ENCODE data around the gene MTCH1.

MTCH1 gene

GRCh38 chr6:36986704-36987047, 680 bp upstream of the MTCH1 start:
- H3K27ac Mint-ChIP-seq, result peak overlapping the region; percentile 98
- H3K9me3 Mint-ChIP-seq, result no peaks in the 10 kb centered on the region
- peaks cover 14% of the 10 kb centered on the region for H3K4me1 Mint-ChIP-seq (ENCODE audit: low read depth)
- peak overlapping the region; percentile 100 for H3K4me3 Mint-ChIP-seq
- H3K36me3 Mint-ChIP-seq (ENCODE audit: low read depth), result peaks cover 7% of the 10 kb centered on the region
- H3K27me3 Mint-ChIP-seq (ENCODE audit: low read depth), result peaks cover 8% of the 10 kb centered on the region

DNA sequence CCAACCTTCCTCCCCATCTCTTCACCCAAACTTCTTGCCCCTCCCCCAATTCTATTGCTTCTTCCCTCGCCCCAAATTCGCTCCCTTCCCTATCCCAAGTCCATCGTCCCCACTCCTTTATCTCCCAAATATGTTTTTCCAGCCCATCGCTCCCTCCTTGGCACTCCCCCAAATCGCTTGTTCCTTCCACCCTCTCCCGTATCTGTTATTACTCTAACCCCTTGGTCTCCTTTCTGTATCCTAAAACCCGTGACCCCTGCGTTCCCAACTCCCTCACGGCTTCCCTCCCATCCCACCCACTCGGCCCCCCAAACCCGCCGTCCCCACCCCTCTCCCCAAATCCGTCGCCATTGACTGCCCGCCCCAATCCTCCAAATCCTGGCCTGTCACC, 584 bp downstream of the MTCH1 start:
- H3K27ac Mint-ChIP-seq, result no peak overlapping the region
- peaks cover 17% of the 10 kb centered on the region for H3K4me1 Mint-ChIP-seq (ENCODE audit: low read depth)
- H3K4me3 Mint-ChIP-seq, result no peak overlapping the region
- H3K27me3 Mint-ChIP-seq (ENCODE audit: low read depth), result peaks cover 8% of the 10 kb centered on the region
- no peaks in the 10 kb centered on the region for H3K9me3 Mint-ChIP-seq
- peaks cover 10% of the 10 kb centered on the region for H3K36me3 Mint-ChIP-seq (ENCODE audit: low read depth)

- Mint-ChIP-seq H3K36me3 (ENCODE audit: low read depth) (peaks cover 12% of the 10 kb centered on the region), H3K4me3 (no peak overlapping the region), H3K27me3 (ENCODE audit: low read depth) (peaks cover 8% of the 10 kb centered on the region)
These were observed 1.2 kb downstream of the MTCH1 start for GRCh38 chr6:36984581-36985416.

DNA sequence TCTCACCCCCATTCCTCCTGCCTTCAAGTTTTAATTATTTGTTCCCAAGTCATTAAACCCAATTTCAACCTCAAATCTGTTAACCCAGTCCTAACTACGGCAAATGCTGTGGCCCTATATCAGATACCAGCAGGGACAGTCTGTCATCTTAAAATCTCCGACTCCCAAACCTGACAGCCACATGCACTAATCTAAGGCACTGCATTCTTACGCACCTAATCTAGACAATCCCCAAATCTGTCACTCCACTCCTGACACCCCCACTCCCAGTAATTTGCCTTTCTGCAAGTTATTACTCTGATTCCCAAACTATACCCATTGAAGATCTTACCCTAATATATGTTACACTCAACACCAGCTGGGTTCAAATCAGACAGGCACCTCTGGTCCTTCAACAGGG, 2.5 kb downstream of the MTCH1 start:
- Mint-ChIP-seq H3K27me3 (ENCODE audit: low read depth) (peaks cover 4% of the 10 kb centered on the region), H3K4me3 (no peak overlapping the region), H3K36me3 (ENCODE audit: low read depth) (peaks cover 16% of the 10 kb centered on the region), H3K9me3 (no peaks in the 10 kb centered on the region), H3K4me1 (ENCODE audit: low read depth) (peaks cover 27% of the 10 kb centered on the region), H3K27ac (no peak overlapping the region)

More at GRCh38 chr6:36984581-36985416, 1.2 kb downstream of the MTCH1 start:
- no peak overlapping the region for H3K27ac Mint-ChIP-seq
- H3K9me3 Mint-ChIP-seq, result no peaks in the 10 kb centered on the region
- peaks cover 19% of the 10 kb centered on the region for H3K4me1 Mint-ChIP-seq (ENCODE audit: low read depth)

DNA sequence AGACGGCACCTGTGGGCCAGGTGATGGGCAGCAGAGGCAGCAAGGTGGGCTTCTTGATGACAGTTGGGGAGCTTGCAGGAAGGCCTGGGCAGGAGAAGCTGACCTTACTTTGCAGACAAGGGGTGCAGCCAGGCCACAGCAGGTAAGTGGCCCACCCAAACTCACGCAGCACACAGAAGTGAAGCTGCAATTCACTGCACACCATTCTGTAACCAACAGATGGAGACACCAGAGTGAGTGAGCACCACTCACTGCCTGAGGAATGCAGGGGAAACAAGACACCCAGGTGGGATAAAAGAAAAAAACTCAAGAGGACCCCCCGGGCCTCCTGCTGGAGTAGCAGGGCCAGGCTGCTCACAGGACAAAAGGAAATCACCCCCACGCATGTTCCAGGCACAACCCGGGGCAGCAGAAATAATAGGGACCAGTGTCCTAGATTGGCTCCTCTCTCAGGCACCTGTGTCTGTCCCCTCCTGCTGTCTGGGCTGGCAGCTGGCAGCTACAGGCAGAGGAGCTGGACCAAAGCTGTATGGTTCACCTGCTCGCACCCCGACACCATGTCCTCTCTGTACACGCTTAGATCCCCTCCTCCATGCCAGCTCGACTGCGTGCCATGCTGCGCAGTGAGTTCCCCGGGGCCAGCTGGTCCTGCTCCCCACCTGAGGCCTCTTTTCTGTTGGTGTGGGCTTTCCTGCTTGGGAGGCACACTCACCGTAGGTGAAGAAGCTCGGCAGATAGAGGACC, 4.9 kb downstream of the MTCH1 start:
- H3K9me3 Mint-ChIP-seq, result no peaks in the 10 kb centered on the region
- no peaks in the 10 kb centered on the region for H3K27me3 Mint-ChIP-seq (ENCODE audit: low read depth)
- peaks cover 18% of the 10 kb centered on the region for H3K4me1 Mint-ChIP-seq (ENCODE audit: low read depth)
- H3K27ac Mint-ChIP-seq, result no peak overlapping the region
- no peak overlapping the region for H3K4me3 Mint-ChIP-seq
- peaks cover 30% of the 10 kb centered on the region for H3K36me3 Mint-ChIP-seq (ENCODE audit: low read depth)

DNA sequence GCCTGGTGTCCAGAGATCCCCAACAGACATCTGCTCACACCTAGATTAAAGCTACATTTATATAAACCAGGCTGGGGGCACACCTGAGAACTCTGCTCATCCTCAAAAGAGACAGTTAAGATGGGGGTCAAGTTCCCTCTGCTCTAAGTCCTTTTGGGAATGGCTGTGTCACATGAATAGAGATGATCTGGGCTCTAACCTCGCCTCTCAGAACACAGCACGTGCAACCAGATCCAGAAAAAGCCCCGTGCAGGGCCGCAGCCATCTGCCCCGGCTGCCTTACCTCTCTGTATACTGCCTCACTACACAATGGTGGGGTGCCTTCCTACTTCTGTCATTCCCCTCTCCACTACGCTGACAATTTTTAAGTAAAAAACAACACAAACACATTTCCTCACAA, 5.9 kb downstream of the MTCH1 start:
- peaks cover 37% of the 10 kb centered on the region for H3K36me3 Mint-ChIP-seq (ENCODE audit: low read depth)
- no peaks in the 10 kb centered on the region for H3K9me3 Mint-ChIP-seq

GRCh38 chr6:36979347-36979742, 6.7 kb downstream of the MTCH1 start:
- peak overlapping the region; percentile 37 for H3K27ac Mint-ChIP-seq
- H3K9me3 Mint-ChIP-seq, result no peaks in the 10 kb centered on the region

More for the DNA sequence above, 5.9 kb downstream of the MTCH1 start:
- H3K4me3 Mint-ChIP-seq, result no peak overlapping the region
- H3K4me1 Mint-ChIP-seq (ENCODE audit: low read depth), result peaks cover 18% of the 10 kb centered on the region
- H3K27me3 Mint-ChIP-seq (ENCODE audit: low read depth), result no peaks in the 10 kb centered on the region
- peak overlapping the region; percentile 4 for H3K27ac Mint-ChIP-seq

DNA sequence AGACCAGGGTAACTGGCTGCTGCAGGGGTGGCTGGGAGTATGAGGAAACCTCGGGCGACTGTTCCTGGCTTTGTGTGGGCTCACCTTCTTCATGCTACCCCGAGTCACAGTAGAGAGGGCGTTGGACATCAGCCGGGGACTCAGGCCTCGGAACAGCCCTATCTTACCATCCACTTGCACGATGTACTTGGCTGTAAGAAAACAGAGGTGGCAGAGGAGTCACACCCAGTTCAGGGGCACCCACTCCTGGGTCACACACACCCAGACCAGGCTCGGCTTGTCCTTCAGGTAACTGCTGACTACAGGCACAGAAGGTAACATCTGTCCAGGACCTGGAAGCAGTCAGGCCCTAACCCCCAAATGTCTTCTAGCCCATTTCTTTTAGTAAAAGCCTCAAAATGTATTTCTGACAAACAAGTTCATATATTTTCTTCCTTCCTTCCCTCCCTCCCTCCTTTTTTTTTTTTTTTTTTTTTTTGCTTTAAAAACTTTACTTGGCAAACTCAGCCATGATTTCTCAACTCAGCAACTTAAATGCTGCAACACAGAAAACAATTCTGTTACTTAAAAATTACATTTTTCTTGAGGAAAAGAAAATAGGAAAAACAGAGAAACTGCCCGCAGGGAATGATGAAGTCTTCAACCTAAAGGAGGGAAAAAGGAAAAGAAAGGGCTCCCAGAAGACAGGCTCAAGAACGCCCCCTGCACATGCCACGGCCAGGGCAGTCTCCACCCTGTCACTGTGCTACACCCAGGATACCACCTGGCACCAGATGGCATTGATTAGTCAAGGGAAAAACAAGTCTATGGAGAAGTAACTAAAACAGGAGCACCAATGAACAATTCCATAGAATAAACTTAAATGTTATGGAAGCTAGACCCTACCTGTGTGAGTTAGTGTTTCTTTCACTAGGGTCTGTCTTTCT, 7.3 kb downstream of the MTCH1 start:
- no peaks in the 10 kb centered on the region for H3K27me3 Mint-ChIP-seq (ENCODE audit: low read depth)
- H3K36me3 Mint-ChIP-seq (ENCODE audit: low read depth), result peaks cover 37% of the 10 kb centered on the region
- no peak overlapping the region for H3K27ac Mint-ChIP-seq
- no peak overlapping the region for H3K4me3 Mint-ChIP-seq
- H3K9me3 Mint-ChIP-seq, result no peaks in the 10 kb centered on the region
- peaks cover 18% of the 10 kb centered on the region for H3K4me1 Mint-ChIP-seq (ENCODE audit: low read depth)

More at GRCh38 chr6:36979347-36979742, 6.7 kb downstream of the MTCH1 start:
- no peak overlapping the region for H3K4me3 Mint-ChIP-seq
- no peaks in the 10 kb centered on the region for H3K27me3 Mint-ChIP-seq (ENCODE audit: low read depth)
- peaks cover 37% of the 10 kb centered on the region for H3K36me3 Mint-ChIP-seq (ENCODE audit: low read depth)
- peaks cover 18% of the 10 kb centered on the region for H3K4me1 Mint-ChIP-seq (ENCODE audit: low read depth)

- Mint-ChIP-seq H3K9me3 (no peaks in the 10 kb centered on the region), H3K4me3 (no peak overlapping the region), H3K27me3 (ENCODE audit: low read depth) (no peaks in the 10 kb centered on the region), H3K27ac (no peak overlapping the region), H3K4me1 (ENCODE audit: low read depth) (peaks cover 18% of the 10 kb centered on the region), H3K36me3 (ENCODE audit: low read depth) (peaks cover 43% of the 10 kb centered on the region)
These were observed 8.5 kb downstream of the MTCH1 start for GRCh38 chr6:36977470-36977941.

DNA sequence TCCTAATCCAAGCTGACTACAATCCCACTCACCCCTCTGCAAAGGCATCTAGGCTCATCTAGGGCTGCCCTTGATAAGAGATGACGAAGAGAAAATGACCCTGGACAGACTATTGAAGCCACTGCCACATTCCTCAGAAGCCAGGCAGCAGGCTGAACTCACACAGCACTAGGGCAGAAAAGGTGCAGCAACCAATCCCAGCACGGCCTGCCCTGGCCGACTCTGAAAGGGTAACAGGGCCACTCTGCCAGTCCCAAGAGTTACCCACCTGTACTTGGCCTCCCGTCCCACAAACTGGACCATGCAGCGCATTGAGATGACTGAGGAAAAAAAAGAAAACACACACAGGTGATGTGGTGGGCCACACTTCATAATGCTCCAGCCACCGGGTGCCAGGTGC, 9.1 kb downstream of the MTCH1 start:
- peaks cover 16% of the 10 kb centered on the region for H3K4me1 Mint-ChIP-seq (ENCODE audit: low read depth)

GRCh38 chr6:36976509-36976908, 9.5 kb downstream of the MTCH1 start:
- peaks cover 13% of the 10 kb centered on the region for H3K4me1 Mint-ChIP-seq (ENCODE audit: low read depth)
- H3K9me3 Mint-ChIP-seq, result no peaks in the 10 kb centered on the region
- H3K4me3 Mint-ChIP-seq, result no peak overlapping the region
- peaks cover 47% of the 10 kb centered on the region for H3K36me3 Mint-ChIP-seq (ENCODE audit: low read depth)
- H3K27me3 Mint-ChIP-seq (ENCODE audit: low read depth), result no peaks in the 10 kb centered on the region
- H3K27ac Mint-ChIP-seq, result no peak overlapping the region

More for the DNA sequence above, 9.1 kb downstream of the MTCH1 start:
- Mint-ChIP-seq H3K9me3 (no peaks in the 10 kb centered on the region), H3K27me3 (ENCODE audit: low read depth) (no peaks in the 10 kb centered on the region), H3K4me3 (no peak overlapping the region), H3K36me3 (ENCODE audit: low read depth) (peaks cover 46% of the 10 kb centered on the region), H3K27ac (no peak overlapping the region)

GRCh38 chr6:36976007-36976264, 10.1 kb downstream of the MTCH1 start:
- Mint-ChIP-seq H3K4me1 (ENCODE audit: low read depth) (peaks cover 13% of the 10 kb centered on the region), H3K9me3 (no peaks in the 10 kb centered on the region), H3K36me3 (ENCODE audit: low read depth) (peaks cover 53% of the 10 kb centered on the region), H3K4me3 (no peak overlapping the region), H3K27ac (no peak overlapping the region), H3K27me3 (ENCODE audit: low read depth) (no peaks in the 10 kb centered on the region)

GRCh38 chr6:36975231-36976006, 10.6 kb downstream of the MTCH1 start:
- H3K4me3 Mint-ChIP-seq, result no peak overlapping the region
- no peaks in the 10 kb centered on the region for H3K27me3 Mint-ChIP-seq (ENCODE audit: low read depth)
- peaks cover 51% of the 10 kb centered on the region for H3K36me3 Mint-ChIP-seq (ENCODE audit: low read depth)
- peaks cover 10% of the 10 kb centered on the region for H3K4me1 Mint-ChIP-seq (ENCODE audit: low read depth)
- no peaks in the 10 kb centered on the region for H3K9me3 Mint-ChIP-seq
- no peak overlapping the region for H3K27ac Mint-ChIP-seq

DNA sequence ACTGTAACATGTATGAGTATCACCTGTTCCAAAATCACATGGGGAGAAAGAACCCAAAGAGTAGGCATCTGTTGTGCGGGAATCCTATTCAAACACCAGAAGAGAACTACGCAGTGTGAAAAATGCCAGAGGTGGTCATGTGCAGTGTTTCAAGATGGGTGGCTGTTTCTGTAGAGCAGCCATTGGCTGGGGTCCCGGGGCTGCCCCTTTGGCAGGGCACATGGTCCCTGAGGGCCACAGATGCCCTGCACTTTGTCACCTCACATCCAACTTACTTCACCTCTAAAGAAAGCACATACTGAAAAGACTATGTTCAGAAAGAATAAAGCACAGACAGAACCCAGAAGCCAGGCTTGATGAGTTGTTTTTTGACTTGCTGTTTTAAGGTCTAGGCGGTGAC, 12.3 kb downstream of the MTCH1 start:
- H3K4me1 Mint-ChIP-seq (ENCODE audit: low read depth), result no peaks in the 10 kb centered on the region
- no peak overlapping the region for H3K4me3 Mint-ChIP-seq
- no peaks in the 10 kb centered on the region for H3K9me3 Mint-ChIP-seq
- H3K27ac Mint-ChIP-seq, result no peak overlapping the region
- no peaks in the 10 kb centered on the region for H3K27me3 Mint-ChIP-seq (ENCODE audit: low read depth)
- peaks cover 57% of the 10 kb centered on the region for H3K36me3 Mint-ChIP-seq (ENCODE audit: low read depth)
